PC-3 (cell line): ENCODE measurements around the gene IFNA8. TPM values are rescaled to one million over a fixed set of nuclear protein-coding genes. Genes with fewer than 3 reads are reported as not detected.

Source experiments
- ATAC-seq: fragments of 200-7000 bp; cut with Tn5 transposase; 2 replicates; pipeline ENCODE4 v1.9.1; 2020; ENCODE audit warnings: mild to moderate bottlenecking, moderate library complexity
- BruUV-seq: library from RNA; stranded (reverse); fragments of 400-500 nt; replicated peaks from 2 replicates; lab custom pipeline; 2021; lab: Mats Ljungman, UMichigan
- CTCF ChIA-PET: fragments of 300-600 bp; sonication (Branson Sonifier 250); formaldehyde crosslinking; loops from one replicate; lab custom pipeline; 2022; ENCODE audit warnings: antibody characterized with exemption; lab: Charles Lee
- POLR2A ChIA-PET: fragments of 300-600 bp; sonication (Branson Sonifier 250); formaldehyde crosslinking; loops from one replicate; lab custom pipeline; 2022; ENCODE audit warnings: antibody characterized with exemption; ENCODE audit not compliant: unreplicated experiment; lab: Charles Lee
- DNase-seq: peaks from one replicate; pipeline ENCODE4 v3.0.0-alpha.2; 2015
- H2AFZ ChIP-seq: fragments of 300-600 bp; sonication (generic); 2 replicates; pipeline ENCODE4 v1.6.0; 2016; ENCODE audit warnings: antibody characterized with exemption, low read length
- H3F3A ChIP-seq: fragments of 300-600 bp; sonication (generic); one replicate; pipeline ENCODE4 v1.6.0; 2017; ENCODE audit warnings: antibody characterized with exemption, low read length, control low read depth, mild to moderate bottlenecking; ENCODE audit not compliant: unreplicated experiment
- H3K27ac ChIP-seq: fragments of 300-600 bp; sonication (generic); 2 replicates; pipeline ENCODE4 v1.5.1; 2016; ENCODE audit warnings: mild to moderate bottlenecking, low read length
- H3K27me3 ChIP-seq: fragments of 300-600 bp; sonication (generic); 2 replicates; pipeline ENCODE4 v1.6.1; 2016; ENCODE audit warnings: low read length, mixed read lengths
- H3K36me3 ChIP-seq: fragments of 300-600 bp; sonication (generic); 2 replicates; pipeline ENCODE4 v1.6.1; 2016; ENCODE audit warnings: low read depth, mixed run types, low read length, mixed read lengths
- H3K4me1 ChIP-seq: fragments of 300-600 bp; sonication (generic); 2 replicates; pipeline ENCODE4 v1.5.1; 2016; ENCODE audit warnings: low read length; ENCODE audit not compliant: insufficient read depth
- H3K4me2 ChIP-seq: fragments of 300-600 bp; sonication (generic); 2 replicates; pipeline ENCODE4 v1.6.0; 2016; ENCODE audit warnings: low read length
- H3K4me3 ChIP-seq: fragments of 300-600 bp; sonication (generic); 2 replicates; pipeline ENCODE4 v1.5.1; 2016; ENCODE audit warnings: mild to moderate bottlenecking, low read length, mixed read lengths
- H3K79me2 ChIP-seq: fragments of 300-600 bp; sonication (generic); 2 replicates; pipeline ENCODE4 v1.6.1; 2017; ENCODE audit warnings: low read length, mixed read lengths
- H3K9ac ChIP-seq: fragments of 300-600 bp; sonication (generic); 2 replicates; pipeline ENCODE4 v1.6.0; 2016; ENCODE audit warnings: mild to moderate bottlenecking, low read length
- H3K9me2 ChIP-seq: fragments of 300-600 bp; sonication (generic); replicated peaks from 2 replicates; pipeline ENCODE4 v1.6.1; 2016; ENCODE audit warnings: mixed run types, low read length, mixed read lengths
- H3K9me3 ChIP-seq: fragments of 300-600 bp; sonication (generic); 2 replicates; pipeline ENCODE4 v1.6.1; 2016; ENCODE audit warnings: low read length, mixed read lengths
- H4K20me1 ChIP-seq: fragments of 300-600 bp; sonication (generic); 2 replicates; pipeline ENCODE4 v1.6.1; 2016; ENCODE audit warnings: low read length, mixed read lengths
- CTCF ChIP-seq: fragments of 300-600 bp; sonication (generic); conservative IDR thresholded peaks from 2 replicates; pipeline ENCODE4 v1.5.1; 2017; ENCODE audit warnings: antibody characterized with exemption, low read depth, mild to moderate bottlenecking, low read length
- EZH2 ChIP-seq: fragments of 300-600 bp; sonication (generic); IDR thresholded peaks from one replicate; pipeline ENCODE4 v1.6.1; 2017; ENCODE audit warnings: antibody characterized with exemption, mild to moderate bottlenecking, low read length; ENCODE audit not compliant: unreplicated experiment
- EZH2phosphoT487 ChIP-seq: fragments of 300-600 bp; sonication (generic); IDR thresholded peaks from 2 replicates; pipeline ENCODE4 v1.6.1; 2018; ENCODE audit warnings: mild to moderate bottlenecking, antibody characterized with exemption, low read length, borderline replicate concordance
- intact Hi-C: fragments of 100-400 bp; cut with micrococcal nuclease; formaldehyde crosslinking; loops from 2 replicates; pipeline ENCODE4 v1.9.0; 2023
- total RNA-seq: library from RNA; depleted of rRNA; stranded (reverse); fragments of >200 nt; gene quantifications from 2 replicates; pipeline ENCODE4 v1.2.3, GENCODE V29; 2014

IFNA8 gene
- total RNA-seq, 1 experiment from 2014 or later: not detected

- POLR2A ChIA-PET: no interaction called here
- no peak overlapping the region for H3K9ac ChIP-seq
- no peaks in the 10 kb centered on the region for H3K9me3 ChIP-seq
- ATAC-seq: no peak
- CTCF ChIA-PET: no interaction called here
- H3K79me2 ChIP-seq: no peaks in the 10 kb centered on the region
- no peak for TF ChIP-seq CTCF
- TF ChIP-seq EZH2phosphoT487: no peak
- no peak for TF ChIP-seq EZH2
- H4K20me1 ChIP-seq: no peaks in the 10 kb centered on the region
- no peaks in the 10 kb centered on the region for H3K9me2 ChIP-seq
- H3K4me2 ChIP-seq: no peak overlapping the region
- DNase-seq: no peak
- H2AFZ ChIP-seq: no peak overlapping the region
- no peaks in the 10 kb centered on the region for H3K4me1 ChIP-seq
- no peak overlapping the region for H3K27ac ChIP-seq
- intact Hi-C loops: no loop called here
- H3K36me3 ChIP-seq: no peaks in the 10 kb centered on the region
- no TSS peak for BruUV-seq
- no peak overlapping the region for H3K4me3 ChIP-seq
- H3F3A ChIP-seq: no peaks in the 10 kb centered on the region
- no peaks in the 10 kb centered on the region for H3K27me3 ChIP-seq
These were observed 19.3 kb downstream of the IFNA8 start for GRCh38 chr9:21428235-21428634.

GRCh38 chr9:21429191-21429590, 20.3 kb downstream of the IFNA8 start:
- Histone ChIP-seq H3K4me3 (no peak overlapping the region), H3K9me2 (no peaks in the 10 kb centered on the region), H3K4me2 (no peak overlapping the region), H3K4me1 (no peaks in the 10 kb centered on the region), H3K79me2 (no peaks in the 10 kb centered on the region), H4K20me1 (no peaks in the 10 kb centered on the region), H3K9ac (no peak overlapping the region), H3K27me3 (no peaks in the 10 kb centered on the region), H3F3A (no peaks in the 10 kb centered on the region), H3K9me3 (no peaks in the 10 kb centered on the region), H3K36me3 (no peaks in the 10 kb centered on the region), H3K27ac (no peak overlapping the region), H2AFZ (no peak overlapping the region)
- TF ChIP-seq CTCF (no peak), EZH2 (no peak), EZH2phosphoT487 (no peak)
- ATAC-seq: no peak
- BruUV-seq: no TSS peak
- DNase-seq: no peak
- intact Hi-C loops: no loop called here
- POLR2A ChIA-PET: no interaction called here
- CTCF ChIA-PET: no interaction called here

GRCh38 chr9:21432672-21433425, 23.9 kb downstream of the IFNA8 start:
- Histone ChIP-seq H2AFZ (no peak overlapping the region), H3K79me2 (no peaks in the 10 kb centered on the region), H3K27ac (no peak overlapping the region), H3K36me3 (no peaks in the 10 kb centered on the region), H3K4me3 (no peak overlapping the region), H3F3A (no peaks in the 10 kb centered on the region), H3K27me3 (no peaks in the 10 kb centered on the region), H3K9me3 (no peaks in the 10 kb centered on the region), H3K9me2 (no peaks in the 10 kb centered on the region), H3K4me1 (no peaks in the 10 kb centered on the region), H3K9ac (no peak overlapping the region), H4K20me1 (no peaks in the 10 kb centered on the region), H3K4me2 (no peak overlapping the region)
- no peak for TF ChIP-seq EZH2
- TF ChIP-seq CTCF: no peak
- no peak for TF ChIP-seq EZH2phosphoT487
- intact Hi-C loops: no loop called here
- ChIA-PET POLR2A (no interaction called here), CTCF (interaction anchor here (0.6 kb wide), 1 partner anchor 15 kb away, joined by 3 read pairs; no protein-coding TSS in a partner anchor)
- no TSS peak for BruUV-seq
- ATAC-seq (no peak), DNase-seq (no peak)
